KMS-11 (cell line): Measurements from ENCODE around the gene USP34.

Experiments used
- H2AFZ ChIP-seq: fragments of 200-600 bp; sonication (generic); 2 replicates; pipeline ENCODE4 v1.6.1; 2016; ENCODE audit warnings: antibody characterized with exemption, mixed run types, low read depth
- H3K27ac ChIP-seq: fragments of 200-600 bp; sonication (generic); 2 replicates; pipeline ENCODE4 v1.6.1; 2016; ENCODE audit warnings: mild to moderate bottlenecking, mixed run types
- H3K27me3 ChIP-seq: fragments of 200-600 bp; sonication (generic); 2 replicates; pipeline ENCODE4 v1.6.1; 2017; ENCODE audit warnings: mild to moderate bottlenecking, low read depth, mixed run types, moderate library complexity; ENCODE audit not compliant: insufficient read depth
- H3K36me3 ChIP-seq: fragments of 200-600 bp; sonication (generic); 2 replicates; pipeline ENCODE4 v1.6.1; 2017; ENCODE audit warnings: mild to moderate bottlenecking, mixed run types; ENCODE audit not compliant: insufficient read depth
- H3K4me1 ChIP-seq: fragments of 200-600 bp; sonication (generic); 2 replicates; pipeline ENCODE4 v1.6.1; 2016; ENCODE audit warnings: mild to moderate bottlenecking, low read depth, mixed run types; ENCODE audit not compliant: poor library complexity, severe bottlenecking
- H3K4me2 ChIP-seq: fragments of 200-600 bp; sonication (generic); 2 replicates; pipeline ENCODE4 v1.7.0; 2016; ENCODE audit warnings: mild to moderate bottlenecking, mixed run types
- H3K4me3 ChIP-seq: fragments of 200-600 bp; sonication (generic); IDR thresholded peaks from 2 replicates; pipeline ENCODE4 v1.6.1; 2017; ENCODE audit warnings: low read depth, low read length, mixed read lengths; ENCODE audit not compliant: insufficient read depth
- H3K79me2 ChIP-seq: fragments of 200-600 bp; sonication (generic); 2 replicates; pipeline ENCODE4 v1.6.1; 2016; ENCODE audit warnings: low read depth, mixed run types; ENCODE audit not compliant: insufficient read depth
- H3K9ac ChIP-seq: fragments of 200-600 bp; sonication (generic); 2 replicates; pipeline ENCODE4 v1.6.1; 2016; ENCODE audit warnings: mild to moderate bottlenecking, mixed run types
- H4K20me1 ChIP-seq: fragments of 200-600 bp; sonication (generic); 2 replicates; pipeline ENCODE4 v1.6.1; 2016; ENCODE audit warnings: mild to moderate bottlenecking, mixed run types; ENCODE audit not compliant: insufficient read depth
- TF ChIP-seq, protein P1 (sequence below): fragments of 200-600 bp; sonication (generic); conservative IDR thresholded peaks from 2 replicates; pipeline ENCODE4 v1.6.1; 2017; ENCODE audit warnings: low read depth, mild to moderate bottlenecking, antibody characterized with exemption, low read length, moderate library complexity, mixed read lengths

Gene USP34

DNA sequence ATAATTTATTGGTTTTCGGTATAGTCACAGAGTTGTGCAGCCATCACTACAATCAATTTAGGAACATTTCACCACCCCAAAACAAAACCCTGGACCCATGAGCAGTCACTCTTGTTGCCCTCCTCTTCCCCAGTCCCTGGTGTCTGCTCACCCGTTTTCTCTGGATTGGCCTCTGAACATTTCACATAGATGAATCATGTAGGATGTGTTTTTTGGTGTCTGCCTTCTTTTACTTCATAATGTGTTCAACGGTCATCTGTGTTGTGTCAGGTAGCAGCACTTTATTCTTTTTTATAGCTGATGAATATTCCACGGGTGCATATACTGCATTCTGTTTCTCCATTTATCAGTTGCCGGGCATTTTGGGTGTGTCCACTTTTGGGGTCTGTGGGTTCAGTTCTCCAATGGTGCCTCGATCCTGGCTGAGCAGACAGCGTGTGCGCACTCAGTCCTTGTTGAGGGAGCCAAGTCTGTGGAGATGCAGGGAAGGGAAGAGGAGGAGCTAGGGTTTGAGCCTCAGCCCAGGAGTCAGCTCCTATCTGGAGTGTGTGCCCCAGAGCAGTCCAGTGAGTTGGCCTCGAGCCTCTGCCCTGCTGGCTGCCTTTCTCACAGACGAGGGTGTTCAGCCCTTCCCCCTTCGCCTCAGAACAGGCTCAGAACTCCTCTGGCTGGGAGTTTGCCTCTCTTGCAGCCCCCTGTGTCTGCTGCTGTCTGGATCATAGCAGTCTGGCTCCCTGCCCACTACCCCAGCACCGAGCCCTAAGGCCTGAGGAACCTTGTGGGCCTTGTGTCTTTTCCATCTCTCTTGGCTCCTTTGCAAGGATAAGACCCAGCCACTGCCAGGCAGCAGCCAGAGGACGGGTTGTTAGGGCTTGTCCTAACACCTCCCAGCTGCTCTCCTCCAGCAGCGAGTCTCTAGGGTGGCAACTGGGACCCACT is 290.9 kb downstream of the USP34 start:
- H3K79me2 ChIP-seq = peaks cover 14% of the 10 kb centered on the region; the same call in 1 of the 2 replicates
- peaks cover 10% of the 10 kb centered on the region; the same call in 1 of the 2 replicates for H3K36me3 ChIP-seq
- TF ChIP-seq, protein P1, sequence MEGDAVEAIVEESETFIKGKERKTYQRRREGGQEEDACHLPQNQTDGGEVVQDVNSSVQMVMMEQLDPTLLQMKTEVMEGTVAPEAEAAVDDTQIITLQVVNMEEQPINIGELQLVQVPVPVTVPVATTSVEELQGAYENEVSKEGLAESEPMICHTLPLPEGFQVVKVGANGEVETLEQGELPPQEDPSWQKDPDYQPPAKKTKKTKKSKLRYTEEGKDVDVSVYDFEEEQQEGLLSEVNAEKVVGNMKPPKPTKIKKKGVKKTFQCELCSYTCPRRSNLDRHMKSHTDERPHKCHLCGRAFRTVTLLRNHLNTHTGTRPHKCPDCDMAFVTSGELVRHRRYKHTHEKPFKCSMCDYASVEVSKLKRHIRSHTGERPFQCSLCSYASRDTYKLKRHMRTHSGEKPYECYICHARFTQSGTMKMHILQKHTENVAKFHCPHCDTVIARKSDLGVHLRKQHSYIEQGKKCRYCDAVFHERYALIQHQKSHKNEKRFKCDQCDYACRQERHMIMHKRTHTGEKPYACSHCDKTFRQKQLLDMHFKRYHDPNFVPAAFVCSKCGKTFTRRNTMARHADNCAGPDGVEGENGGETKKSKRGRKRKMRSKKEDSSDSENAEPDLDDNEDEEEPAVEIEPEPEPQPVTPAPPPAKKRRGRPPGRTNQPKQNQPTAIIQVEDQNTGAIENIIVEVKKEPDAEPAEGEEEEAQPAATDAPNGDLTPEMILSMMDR = no peak
- H3K4me1 ChIP-seq = peaks cover 21% of the 10 kb centered on the region
- no peak overlapping the region for H3K4me3 ChIP-seq
- no peak overlapping the region for H3K27ac ChIP-seq
- no peak overlapping the region for H2AFZ ChIP-seq
- no peaks in the 10 kb centered on the region for H4K20me1 ChIP-seq
- no peak overlapping the region for H3K9ac ChIP-seq
- no peaks in the 10 kb centered on the region for H3K27me3 ChIP-seq
- no peak overlapping the region for H3K4me2 ChIP-seq

DNA sequence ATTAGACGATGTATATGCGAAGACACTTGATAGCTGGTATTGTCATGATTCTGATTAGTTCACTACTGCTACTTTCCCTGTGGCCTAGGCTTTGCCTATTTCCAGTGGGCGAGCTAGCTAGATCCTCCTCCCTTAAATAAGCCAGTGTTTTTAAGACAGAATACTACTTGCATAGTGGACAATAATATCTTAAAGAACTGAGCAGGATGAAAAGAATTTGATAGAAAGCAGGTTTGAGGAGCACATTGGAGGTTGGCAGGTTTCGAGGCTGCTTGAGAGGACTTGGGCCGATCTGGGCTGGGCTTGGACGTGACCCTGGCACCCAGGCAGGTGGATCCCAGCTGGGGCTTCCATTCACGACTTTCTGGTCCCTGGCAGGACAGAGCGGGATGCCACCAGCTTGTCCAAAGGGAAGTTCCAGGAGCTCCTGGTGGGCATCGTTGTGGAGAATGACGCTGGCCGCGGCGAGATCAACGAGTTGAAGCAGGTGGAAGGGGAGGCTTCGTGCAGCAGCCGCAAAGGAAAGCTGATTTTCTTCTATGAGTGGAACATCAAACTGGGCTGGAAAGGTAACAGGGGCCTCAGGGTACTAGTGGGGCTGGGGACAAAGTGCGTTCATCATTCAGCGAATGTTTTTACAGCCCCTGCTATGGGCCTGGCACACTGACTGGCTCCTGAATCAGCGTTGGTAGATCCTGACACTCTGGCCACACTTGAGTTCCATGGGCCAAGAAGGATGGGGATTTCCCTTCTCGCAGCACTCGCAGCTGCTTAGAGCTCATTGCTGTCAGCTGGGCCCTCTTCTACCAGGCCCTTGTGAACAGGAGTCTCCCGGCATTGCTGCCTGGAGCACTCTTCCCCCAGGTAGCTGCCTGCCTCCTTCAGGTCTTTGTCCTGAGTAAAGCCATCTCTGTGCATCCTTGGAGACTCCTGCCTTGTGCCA is 292.0 kb downstream of the USP34 start:
- no peak overlapping the region for H2AFZ ChIP-seq
- H3K27me3 ChIP-seq = no peaks in the 10 kb centered on the region
- H3K4me3 ChIP-seq = peak overlapping the region; percentile 24
- peaks cover 5% of the 10 kb centered on the region; the same call in 1 of the 2 replicates for H3K36me3 ChIP-seq
- no peak overlapping the region for H3K27ac ChIP-seq
- H3K4me1 ChIP-seq = peaks cover 21% of the 10 kb centered on the region
- peak overlapping the region; percentile 85; the same call in 1 of the 2 replicates for H3K4me2 ChIP-seq
- no peak overlapping the region for H3K9ac ChIP-seq
- H3K79me2 ChIP-seq = peaks cover 14% of the 10 kb centered on the region; the same call in 1 of the 2 replicates
- TF ChIP-seq, protein P1 = no peak
- no peaks in the 10 kb centered on the region for H4K20me1 ChIP-seq

DNA sequence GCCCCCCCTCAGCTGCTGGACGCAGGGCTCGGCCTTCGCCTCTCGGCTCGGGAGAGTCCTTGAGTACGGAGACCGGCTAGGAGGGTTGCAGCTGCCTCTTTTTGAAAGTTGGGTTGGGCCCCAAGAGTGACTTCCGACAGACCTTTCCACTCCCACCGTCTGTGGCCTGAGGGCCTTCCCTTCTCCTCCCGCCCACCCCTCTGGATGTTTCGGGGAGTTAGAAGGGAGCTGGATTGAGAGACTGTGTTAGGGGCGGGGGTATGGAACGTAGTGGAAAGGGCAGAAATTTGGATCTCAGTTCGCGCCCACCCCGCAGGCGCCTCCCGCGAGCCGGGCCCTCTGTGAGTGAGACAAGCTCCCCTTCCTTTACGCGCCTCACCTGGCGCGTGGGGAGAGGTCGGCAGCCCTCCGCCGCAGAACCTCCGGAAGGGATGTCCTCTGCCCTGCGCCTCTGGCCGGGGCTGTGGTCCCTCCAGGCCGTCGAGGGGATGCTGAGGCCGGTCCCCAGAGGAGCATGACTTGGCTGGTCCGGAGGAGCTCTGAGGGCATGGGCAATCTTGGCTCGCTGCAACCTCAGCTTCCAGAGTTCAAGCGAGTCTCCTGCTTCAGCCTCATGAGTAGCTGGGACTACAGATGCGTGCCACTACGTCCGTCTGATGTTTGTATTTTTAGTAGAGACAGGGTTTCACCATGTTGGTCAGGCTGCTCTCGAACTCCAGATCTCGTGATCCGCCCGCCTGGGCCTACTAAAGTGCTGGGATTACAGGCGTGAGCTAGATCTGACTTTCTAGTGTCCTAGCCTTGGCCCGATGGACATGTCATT is 292.9 kb downstream of the USP34 start:
- Histone ChIP-seq H3K4me2 (peak overlapping the region; percentile 85), H3K9ac (peak overlapping the region; percentile 98), H3K36me3 (no peaks in the 10 kb centered on the region; the same call in 1 of the 2 replicates), H3K4me1 (peaks cover 21% of the 10 kb centered on the region), H3K27me3 (no peaks in the 10 kb centered on the region), H3K4me3 (peak overlapping the region; percentile 77), H4K20me1 (no peaks in the 10 kb centered on the region), H3K27ac (peak overlapping the region; percentile 83), H2AFZ (peak overlapping the region; percentile 97), H3K79me2 (peaks cover 14% of the 10 kb centered on the region; the same call in 1 of the 2 replicates)
- TF ChIP-seq, protein P1 = no peak
